Activated naive CD4-positive, alpha-beta T cell treated with anti-CD3 and anti-CD28 coated beads, Interleukin-2, amount 10 ng/mL, durations not matched to agents 7 days and 5 days (primary cell): ENCODE data around the gene GAS2L1.

ENCODE experiments used
- CTCF ChIA-PET: fragments of 350-600 bp; sonication (Branson Sonifier 250); formaldehyde crosslinking; loops from one replicate; lab custom pipeline; 2021; ENCODE audit warnings: antibody characterized with exemption; lab: Charles Lee
- DNase-seq: peaks from one replicate; pipeline ENCODE4 v3.0.0-alpha.2; 2020
- H3K27ac Mint-ChIP-seq: one replicate; pipeline ENCODE4 v1.8.0; 2021; ENCODE audit warnings: mild to moderate bottlenecking, moderate library complexity, mixed read lengths
- H3K27me3 Mint-ChIP-seq: one replicate; pipeline ENCODE4 v1.8.0; 2021; ENCODE audit warnings: mild to moderate bottlenecking, mixed read lengths
- H3K36me3 Mint-ChIP-seq: one replicate; pipeline ENCODE4 v1.8.0; 2021; ENCODE audit warnings: mixed read lengths
- H3K4me1 Mint-ChIP-seq: one replicate; pipeline ENCODE4 v1.8.0; 2021; ENCODE audit warnings: mixed read lengths
- H3K4me3 Mint-ChIP-seq: one replicate; pipeline ENCODE4 v1.8.0; 2021; ENCODE audit warnings: mild to moderate bottlenecking, moderate library complexity, mixed read lengths
- H3K9me3 Mint-ChIP-seq: one replicate; pipeline ENCODE4 v1.8.0; 2021; ENCODE audit warnings: mixed read lengths

Gene GAS2L1

GRCh38 chr22:29331658-29332300, 25.3 kb downstream of the GAS2L1 start:
- no peaks in the 10 kb centered on the region for H3K9me3 Mint-ChIP-seq
- H3K36me3 Mint-ChIP-seq = peaks cover 13% of the 10 kb centered on the region
- no peaks in the 10 kb centered on the region for H3K4me1 Mint-ChIP-seq
- no peaks in the 10 kb centered on the region for H3K27me3 Mint-ChIP-seq
- H3K27ac Mint-ChIP-seq = no peak overlapping the region
- DNase-seq = no peak
- CTCF ChIA-PET = no interaction called here
- no peak overlapping the region for H3K4me3 Mint-ChIP-seq

- CTCF ChIA-PET = no interaction called here
- no peaks in the 10 kb centered on the region for H3K4me1 Mint-ChIP-seq
- DNase-seq = no peak
- no peaks in the 10 kb centered on the region for H3K9me3 Mint-ChIP-seq
- no peak overlapping the region for H3K27ac Mint-ChIP-seq
- no peaks in the 10 kb centered on the region for H3K27me3 Mint-ChIP-seq
- peaks cover 20% of the 10 kb centered on the region for H3K36me3 Mint-ChIP-seq
- no peak overlapping the region for H3K4me3 Mint-ChIP-seq
Measured at GRCh38 chr22:29332886-29333496, 26.5 kb downstream of the GAS2L1 start.

- H3K27me3 Mint-ChIP-seq = no peaks in the 10 kb centered on the region
- no peak overlapping the region for H3K27ac Mint-ChIP-seq
- no peaks in the 10 kb centered on the region for H3K9me3 Mint-ChIP-seq
- no peak for DNase-seq
- peaks cover 30% of the 10 kb centered on the region for H3K36me3 Mint-ChIP-seq
- no peak overlapping the region for H3K4me3 Mint-ChIP-seq
- CTCF ChIA-PET = interaction anchor here (1.0 kb wide), 1 partner anchor 22 kb away, joined by 3 read pairs; no protein-coding TSS in a partner anchor
- no peaks in the 10 kb centered on the region for H3K4me1 Mint-ChIP-seq
Measured at GRCh38 chr22:29334148-29334547, 27.7 kb downstream of the GAS2L1 start.

- Mint-ChIP-seq H3K27me3 (no peaks in the 10 kb centered on the region), H3K4me1 (no peaks in the 10 kb centered on the region), H3K27ac (no peak overlapping the region), H3K36me3 (peaks cover 36% of the 10 kb centered on the region), H3K4me3 (no peak overlapping the region), H3K9me3 (no peaks in the 10 kb centered on the region)
- no peak for DNase-seq
- CTCF ChIA-PET = no interaction called here
Measured at GRCh38 chr22:29334696-29335344, 28.4 kb downstream of the GAS2L1 start.

GRCh38 chr22:29335656-29336055, 29.2 kb downstream of the GAS2L1 start:
- no peak for DNase-seq
- no peaks in the 10 kb centered on the region for H3K27me3 Mint-ChIP-seq
- peaks cover 36% of the 10 kb centered on the region for H3K36me3 Mint-ChIP-seq
- H3K27ac Mint-ChIP-seq = no peak overlapping the region
- CTCF ChIA-PET = no interaction called here
- no peaks in the 10 kb centered on the region for H3K9me3 Mint-ChIP-seq
- no peak overlapping the region for H3K4me3 Mint-ChIP-seq
- H3K4me1 Mint-ChIP-seq = no peaks in the 10 kb centered on the region

- CTCF ChIA-PET = no interaction called here
- no peak for DNase-seq
- Mint-ChIP-seq H3K4me3 (no peak overlapping the region), H3K9me3 (no peaks in the 10 kb centered on the region), H3K27ac (no peak overlapping the region), H3K27me3 (no peaks in the 10 kb centered on the region), H3K36me3 (peaks cover 44% of the 10 kb centered on the region), H3K4me1 (no peaks in the 10 kb centered on the region)
Measured at GRCh38 chr22:29336751-29337490, 30.5 kb downstream of the GAS2L1 start.

GRCh38 chr22:29337631-29338284, 31.3 kb downstream of the GAS2L1 start:
- DNase-seq = no peak
- H3K27ac Mint-ChIP-seq = no peak overlapping the region
- no peak overlapping the region for H3K4me3 Mint-ChIP-seq
- H3K9me3 Mint-ChIP-seq = no peaks in the 10 kb centered on the region
- no peaks in the 10 kb centered on the region for H3K4me1 Mint-ChIP-seq
- H3K36me3 Mint-ChIP-seq = peaks cover 42% of the 10 kb centered on the region
- CTCF ChIA-PET = no interaction called here
- H3K27me3 Mint-ChIP-seq = no peaks in the 10 kb centered on the region

GRCh38 chr22:29338398-29338797, 31.9 kb downstream of the GAS2L1 start:
- no peak overlapping the region for H3K27ac Mint-ChIP-seq

GRCh38 chr22:29339381-29340235, 33.2 kb downstream of the GAS2L1 start:
- Mint-ChIP-seq H3K36me3 (peaks cover 50% of the 10 kb centered on the region), H3K27ac (no peak overlapping the region), H3K4me1 (no peaks in the 10 kb centered on the region), H3K9me3 (no peaks in the 10 kb centered on the region), H3K27me3 (no peaks in the 10 kb centered on the region), H3K4me3 (no peak overlapping the region)
- CTCF ChIA-PET = no interaction called here
- no peak for DNase-seq

More at GRCh38 chr22:29338398-29338797, 31.9 kb downstream of the GAS2L1 start:
- H3K4me1 Mint-ChIP-seq = no peaks in the 10 kb centered on the region
- CTCF ChIA-PET = interaction anchor here (0.7 kb wide), 1 partner anchor 20 kb away, joined by 3 read pairs; no protein-coding TSS in a partner anchor
- H3K36me3 Mint-ChIP-seq = peaks cover 47% of the 10 kb centered on the region
- no peak for DNase-seq
- no peaks in the 10 kb centered on the region for H3K9me3 Mint-ChIP-seq
- H3K4me3 Mint-ChIP-seq = no peak overlapping the region
- no peaks in the 10 kb centered on the region for H3K27me3 Mint-ChIP-seq

GRCh38 chr22:29340566-29340965, 34.1 kb downstream of the GAS2L1 start:
- no peak overlapping the region for H3K27ac Mint-ChIP-seq
- no peak for DNase-seq
- H3K9me3 Mint-ChIP-seq = no peaks in the 10 kb centered on the region
- no peak overlapping the region for H3K4me3 Mint-ChIP-seq
- no peaks in the 10 kb centered on the region for H3K27me3 Mint-ChIP-seq
- H3K36me3 Mint-ChIP-seq = peaks cover 48% of the 10 kb centered on the region
- H3K4me1 Mint-ChIP-seq = no peaks in the 10 kb centered on the region
- CTCF ChIA-PET = no interaction called here

- Mint-ChIP-seq H3K4me1 (no peaks in the 10 kb centered on the region), H3K27ac (no peak overlapping the region), H3K4me3 (no peak overlapping the region), H3K27me3 (no peaks in the 10 kb centered on the region), H3K36me3 (peaks cover 48% of the 10 kb centered on the region), H3K9me3 (no peaks in the 10 kb centered on the region)
- CTCF ChIA-PET = no interaction called here
- DNase-seq = no peak
Measured at GRCh38 chr22:29341056-29341848, 34.8 kb downstream of the GAS2L1 start.

- DNase-seq = no peak
- H3K9me3 Mint-ChIP-seq = no peaks in the 10 kb centered on the region
- H3K27ac Mint-ChIP-seq = no peak overlapping the region
- no peaks in the 10 kb centered on the region for H3K27me3 Mint-ChIP-seq
- H3K36me3 Mint-ChIP-seq = peaks cover 49% of the 10 kb centered on the region
- H3K4me1 Mint-ChIP-seq = no peaks in the 10 kb centered on the region
- CTCF ChIA-PET = no interaction called here
- H3K4me3 Mint-ChIP-seq = no peak overlapping the region
Measured at GRCh38 chr22:29341849-29342127, 35.3 kb downstream of the GAS2L1 start.

- Mint-ChIP-seq H3K4me1 (no peaks in the 10 kb centered on the region), H3K9me3 (no peaks in the 10 kb centered on the region), H3K36me3 (peaks cover 49% of the 10 kb centered on the region), H3K4me3 (no peak overlapping the region), H3K27ac (no peak overlapping the region), H3K27me3 (no peaks in the 10 kb centered on the region)
- no peak for DNase-seq
- CTCF ChIA-PET = no interaction called here
Measured at GRCh38 chr22:29342177-29342576, 35.7 kb downstream of the GAS2L1 start.
